HL-60 (cell line): ENCODE measurements around the gene CFAP43.

ENCODE experiments used
- GABPA ChIP-seq: IDR thresholded peaks from 2 replicates; pipeline ENCODE4 v1.6.1; 2012; ENCODE audit warnings: low read depth
- POLR2AphosphoS5 ChIP-seq: IDR thresholded peaks from 2 replicates; pipeline ENCODE4 v1.6.1; 2012; ENCODE audit warnings: low read depth
- SPI1 ChIP-seq: IDR thresholded peaks from 2 replicates; pipeline ENCODE4 v1.6.1; 2012; ENCODE audit warnings: low read depth, mild to moderate bottlenecking, borderline replicate concordance
- TF ChIP-seq, protein P1 (sequence below): IDR thresholded peaks from one replicate; pipeline ENCODE4 v1.5.1; 2011; ENCODE audit warnings: low read length, control low read depth, inconsistent platforms; ENCODE audit not compliant: insufficient read depth
- TF ChIP-seq, protein P2 (sequence below): IDR thresholded peaks from 2 replicates; pipeline ENCODE4 v1.6.1; 2012; ENCODE audit warnings: low read depth; ENCODE audit not compliant: insufficient replicate concordance

GRCh38 chr10:104080762-104081161, 151.4 kb downstream of the CFAP43 start:
- TF ChIP-seq, protein P1, sequence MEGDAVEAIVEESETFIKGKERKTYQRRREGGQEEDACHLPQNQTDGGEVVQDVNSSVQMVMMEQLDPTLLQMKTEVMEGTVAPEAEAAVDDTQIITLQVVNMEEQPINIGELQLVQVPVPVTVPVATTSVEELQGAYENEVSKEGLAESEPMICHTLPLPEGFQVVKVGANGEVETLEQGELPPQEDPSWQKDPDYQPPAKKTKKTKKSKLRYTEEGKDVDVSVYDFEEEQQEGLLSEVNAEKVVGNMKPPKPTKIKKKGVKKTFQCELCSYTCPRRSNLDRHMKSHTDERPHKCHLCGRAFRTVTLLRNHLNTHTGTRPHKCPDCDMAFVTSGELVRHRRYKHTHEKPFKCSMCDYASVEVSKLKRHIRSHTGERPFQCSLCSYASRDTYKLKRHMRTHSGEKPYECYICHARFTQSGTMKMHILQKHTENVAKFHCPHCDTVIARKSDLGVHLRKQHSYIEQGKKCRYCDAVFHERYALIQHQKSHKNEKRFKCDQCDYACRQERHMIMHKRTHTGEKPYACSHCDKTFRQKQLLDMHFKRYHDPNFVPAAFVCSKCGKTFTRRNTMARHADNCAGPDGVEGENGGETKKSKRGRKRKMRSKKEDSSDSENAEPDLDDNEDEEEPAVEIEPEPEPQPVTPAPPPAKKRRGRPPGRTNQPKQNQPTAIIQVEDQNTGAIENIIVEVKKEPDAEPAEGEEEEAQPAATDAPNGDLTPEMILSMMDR, result peak; percentile 13
- TF ChIP-seq POLR2AphosphoS5 (no peak), GABPA (no peak), SPI1 (no peak)
- TF ChIP-seq, protein P2, sequence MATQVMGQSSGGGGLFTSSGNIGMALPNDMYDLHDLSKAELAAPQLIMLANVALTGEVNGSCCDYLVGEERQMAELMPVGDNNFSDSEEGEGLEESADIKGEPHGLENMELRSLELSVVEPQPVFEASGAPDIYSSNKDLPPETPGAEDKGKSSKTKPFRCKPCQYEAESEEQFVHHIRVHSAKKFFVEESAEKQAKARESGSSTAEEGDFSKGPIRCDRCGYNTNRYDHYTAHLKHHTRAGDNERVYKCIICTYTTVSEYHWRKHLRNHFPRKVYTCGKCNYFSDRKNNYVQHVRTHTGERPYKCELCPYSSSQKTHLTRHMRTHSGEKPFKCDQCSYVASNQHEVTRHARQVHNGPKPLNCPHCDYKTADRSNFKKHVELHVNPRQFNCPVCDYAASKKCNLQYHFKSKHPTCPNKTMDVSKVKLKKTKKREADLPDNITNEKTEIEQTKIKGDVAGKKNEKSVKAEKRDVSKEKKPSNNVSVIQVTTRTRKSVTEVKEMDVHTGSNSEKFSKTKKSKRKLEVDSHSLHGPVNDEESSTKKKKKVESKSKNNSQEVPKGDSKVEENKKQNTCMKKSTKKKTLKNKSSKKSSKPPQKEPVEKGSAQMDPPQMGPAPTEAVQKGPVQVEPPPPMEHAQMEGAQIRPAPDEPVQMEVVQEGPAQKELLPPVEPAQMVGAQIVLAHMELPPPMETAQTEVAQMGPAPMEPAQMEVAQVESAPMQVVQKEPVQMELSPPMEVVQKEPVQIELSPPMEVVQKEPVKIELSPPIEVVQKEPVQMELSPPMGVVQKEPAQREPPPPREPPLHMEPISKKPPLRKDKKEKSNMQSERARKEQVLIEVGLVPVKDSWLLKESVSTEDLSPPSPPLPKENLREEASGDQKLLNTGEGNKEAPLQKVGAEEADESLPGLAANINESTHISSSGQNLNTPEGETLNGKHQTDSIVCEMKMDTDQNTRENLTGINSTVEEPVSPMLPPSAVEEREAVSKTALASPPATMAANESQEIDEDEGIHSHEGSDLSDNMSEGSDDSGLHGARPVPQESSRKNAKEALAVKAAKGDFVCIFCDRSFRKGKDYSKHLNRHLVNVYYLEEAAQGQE, result no peak
